LHCN-M2 (cell line): ENCODE measurements around the gene NEMP2. TPM values are rescaled to one million over a fixed set of nuclear protein-coding genes. Genes with fewer than 3 reads are reported as not detected.

Experiments used
- DNase-seq: peaks from one replicate; pipeline ENCODE4 v3.0.0-alpha.2; 2012; ENCODE audit warnings: low read depth
- total RNA-seq: library from RNA; depleted of rRNA; stranded (reverse); fragments of >200 nt; gene quantifications from 2 replicates; pipeline ENCODE4 v1.2.3, GENCODE V29; 2014; rRNA removed

Gene NEMP2
- total RNA-seq, 1 experiment from 2014 or later: 13.7 TPM

DNA sequence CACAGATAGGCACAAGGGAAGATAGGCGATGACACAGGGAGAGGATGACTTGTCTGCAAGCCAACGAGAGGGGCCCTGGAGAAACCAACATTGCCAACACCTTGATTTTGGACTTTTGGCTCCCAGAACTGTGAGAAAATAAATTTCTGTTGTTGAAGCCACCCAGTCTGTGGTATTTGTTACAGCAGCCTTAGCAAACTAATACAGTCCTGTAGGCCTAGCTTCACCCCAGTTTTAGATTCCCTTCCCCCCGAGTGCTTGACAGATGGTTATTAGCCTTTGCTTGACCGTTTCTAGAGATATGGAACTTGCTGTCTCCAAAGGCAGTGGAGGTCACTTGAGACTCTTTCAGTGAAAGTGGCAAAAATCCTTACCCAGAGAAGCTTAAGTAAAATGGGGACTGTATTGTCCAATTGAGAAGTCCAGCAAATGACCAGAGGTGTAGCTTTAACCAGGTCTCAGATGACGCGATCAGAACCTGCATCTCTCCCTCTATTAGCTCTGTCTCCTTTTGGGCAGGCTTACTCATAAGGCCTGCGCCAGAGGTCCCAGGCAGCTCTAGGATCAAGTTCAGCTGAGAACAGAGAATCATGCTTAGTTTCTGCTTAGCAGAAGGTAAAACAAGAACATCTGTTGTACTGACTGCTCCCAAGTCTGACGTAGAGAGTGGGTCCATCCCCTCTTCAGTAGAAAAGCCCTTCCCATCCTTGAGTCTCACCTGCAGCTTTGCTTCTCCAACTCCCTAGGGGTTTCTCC, 76.0 kb downstream of the NEMP2 start:
- DNase-seq: no peak

DNA sequence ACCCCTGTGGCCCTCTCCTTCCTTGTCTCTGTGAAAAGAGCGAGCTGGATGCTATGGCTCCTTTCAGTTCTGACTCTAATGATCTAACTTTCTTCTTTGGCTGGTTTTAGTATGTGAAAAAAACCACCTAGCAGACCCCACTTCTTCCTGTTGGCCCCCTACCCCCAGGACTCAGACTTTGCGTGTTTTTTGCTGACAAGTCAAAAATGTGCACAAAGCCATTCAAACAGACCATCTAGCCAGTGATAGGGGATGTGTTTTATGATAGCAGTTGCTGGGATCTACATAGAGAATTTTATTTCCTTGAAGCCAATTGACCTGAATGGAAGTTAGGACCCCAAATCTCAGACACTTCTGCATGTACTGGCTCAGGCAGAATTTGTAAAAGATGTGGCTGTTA, 77.3 kb downstream of the NEMP2 start:
- DNase-seq: no peak

DNA sequence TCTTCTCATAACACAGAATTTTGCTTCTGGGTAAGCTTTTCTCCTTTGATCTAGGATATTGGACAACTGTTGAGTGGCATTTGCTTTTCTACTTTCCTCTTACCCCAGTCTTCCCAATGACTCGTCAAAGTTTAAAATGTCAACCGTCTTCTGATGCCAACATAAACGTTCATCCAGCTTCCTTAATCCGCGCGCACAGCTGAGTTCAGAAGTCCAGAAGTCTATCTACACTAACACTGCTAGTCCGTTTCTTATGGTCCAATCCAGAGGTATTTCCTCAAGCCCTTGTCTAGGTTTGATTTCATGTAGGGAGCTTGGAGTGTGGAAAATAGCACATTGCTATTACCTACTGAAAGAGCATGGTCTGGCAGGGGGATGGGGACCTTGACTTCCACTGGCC, 77.7 kb downstream of the NEMP2 start:
- DNase-seq: no peak

DNA sequence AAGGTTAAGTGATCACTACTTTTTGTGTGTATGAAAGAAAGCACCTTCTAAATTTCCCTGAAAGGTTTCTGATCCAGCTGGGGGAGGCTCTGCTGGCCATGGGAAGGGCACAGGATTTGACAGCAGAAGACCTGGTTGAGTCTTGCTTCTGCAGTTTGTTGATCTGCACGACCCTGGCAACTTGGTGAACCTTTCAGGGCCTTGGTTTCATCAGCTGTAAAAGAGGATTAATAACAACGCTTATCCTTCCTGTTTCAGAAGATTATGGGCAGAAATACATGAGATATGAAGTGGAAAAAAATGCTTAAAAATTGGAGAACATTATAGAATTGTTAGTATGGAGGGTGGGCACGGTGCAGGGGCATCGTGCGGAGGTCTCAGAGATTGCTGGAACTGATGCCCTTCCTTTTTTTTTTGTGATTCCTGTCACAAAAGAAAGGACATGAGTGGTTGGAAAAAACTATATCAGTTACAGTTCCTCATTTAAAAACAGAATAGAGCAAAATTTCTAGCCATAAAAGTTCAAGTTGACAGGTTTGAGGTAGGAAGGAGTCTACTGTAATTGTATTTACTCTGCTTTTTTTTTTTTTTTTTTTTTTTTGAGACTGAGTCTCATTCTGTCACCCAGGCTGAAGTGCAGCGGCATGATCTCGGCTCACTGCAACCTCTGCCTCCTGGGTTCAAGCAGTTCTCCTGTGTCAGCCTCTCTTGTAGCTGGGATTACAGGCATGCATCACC, 79.0 kb downstream of the NEMP2 start:
- DNase-seq: no peak

DNA sequence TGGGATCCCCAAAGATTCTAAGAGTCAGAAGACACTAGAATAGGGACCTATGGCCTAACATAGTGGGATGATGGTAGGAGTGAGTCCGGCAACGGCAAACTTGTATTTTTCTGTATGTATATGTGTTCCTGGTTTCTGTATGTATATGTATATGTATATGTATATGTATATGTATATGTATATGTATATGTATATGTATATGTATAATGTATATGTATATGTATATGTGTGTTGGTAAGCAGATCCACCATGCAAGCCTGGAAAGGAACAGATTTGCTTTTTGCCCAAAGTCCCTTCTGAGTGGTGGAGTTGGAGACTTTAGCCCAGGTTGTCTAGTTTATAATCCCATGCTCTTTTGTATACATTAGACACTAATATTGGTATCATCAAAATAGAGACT, 79.7 kb downstream of the NEMP2 start:
- DNase-seq: no peak

Other genes with a start within 250 kb of the NEMP2 start
- 11.8 and 12.3 TPM in 2 replicates for gene HIBCH, start 214.9 kb downstream of the NEMP2 start, total RNA-seq
- 12.5 and 15.8 TPM in 2 replicates for gene INPP1, start 191.1 kb downstream of the NEMP2 start, total RNA-seq
- gene MFSD6, start 126.4 kb downstream of the NEMP2 start, total RNA-seq: 9.9 and 11.0 TPM in 2 replicates
- 39.4 and 43.1 TPM in 2 replicates for gene NAB1, start 114.4 kb upstream of the NEMP2 start, total RNA-seq